Measurements from ENCODE around the gene DAP3. TPM values are rescaled to one million over a fixed set of nuclear protein-coding genes. Genes with fewer than 3 reads are reported as not detected.
"Not testable (repeated sequence)": the region's sequence is repeated elsewhere in the genome, so short reads cannot be mapped to it uniquely, and the experiment has no call there.

DAP3 gene
- total RNA-seq, 1 experiment from 2014 or later, result 165 TPM

- H3K4me1 Mint-ChIP-seq (ENCODE audit: low read depth, unreplicated experiment); CTCF ChIA-PET; H3K4me3 ChIP-seq (ENCODE audit: low read depth, low read length); H3K4me3 Mint-ChIP-seq (ENCODE audit: unreplicated experiment); POLR2A ChIA-PET; H3K27ac Mint-ChIP-seq (ENCODE audit: unreplicated experiment); H3K4me1 ChIP-seq; H3K27me3 ChIP-seq (replicated peaks; ENCODE audit: control insufficient read depth, insufficient read depth, low read length); intact Hi-C loops (cut with micrococcal nuclease; ENCODE audit: unreplicated experiment); DNase-seq; H3K9me3 Mint-ChIP-seq (ENCODE audit: unreplicated experiment); BruUV-seq (replicated peaks); H3K9me3 ChIP-seq; H3K27me3 Mint-ChIP-seq (ENCODE audit: insufficient read depth, unreplicated experiment); H3K36me3 ChIP-seq (ENCODE audit: control insufficient read depth, insufficient read depth, low read length): not testable (repeated sequence)
- peaks cover 51% of the 10 kb centered on the region for H3K36me3 Mint-ChIP-seq (ENCODE audit: insufficient read depth, unreplicated experiment)
Observed at GRCh38 chr1:155748141-155748540, 59.2 kb downstream of the DAP3 start.

- H3K9me3 Mint-ChIP-seq (ENCODE audit: unreplicated experiment); H3K27me3 ChIP-seq (replicated peaks; ENCODE audit: control insufficient read depth, insufficient read depth, low read length); H3K4me1 ChIP-seq; DNase-seq; H3K36me3 ChIP-seq (ENCODE audit: control insufficient read depth, insufficient read depth, low read length); H3K4me1 Mint-ChIP-seq (ENCODE audit: low read depth, unreplicated experiment); H3K27ac Mint-ChIP-seq (ENCODE audit: unreplicated experiment); CTCF ChIA-PET; H3K9me3 ChIP-seq; H3K27me3 Mint-ChIP-seq (ENCODE audit: insufficient read depth, unreplicated experiment); POLR2A ChIA-PET; BruUV-seq (replicated peaks); H3K4me3 ChIP-seq (ENCODE audit: low read depth, low read length); intact Hi-C loops (cut with micrococcal nuclease; ENCODE audit: unreplicated experiment); H3K4me3 Mint-ChIP-seq (ENCODE audit: unreplicated experiment): not testable (repeated sequence)
- H3K36me3 Mint-ChIP-seq (ENCODE audit: insufficient read depth, unreplicated experiment), result peaks cover 80% of the 10 kb centered on the region
Observed at GRCh38 chr1:155759017-155759416, 70.1 kb downstream of the DAP3 start.

GRCh38 chr1:155759966-155760630 is 71.2 kb downstream of the DAP3 start:
- POLR2A ChIA-PET, result interaction anchor here (1.0 kb wide), 1 partner anchor 1793 kb away, joined by 8 read pairs; the partner anchor contains the start of gene CREB3L4
- H3K27ac Mint-ChIP-seq (ENCODE audit: unreplicated experiment), result no peak overlapping the region
- CTCF ChIA-PET, result no interaction called here
- TF ChIP-seq CTCF (IDR thresholded peaks at IDR 0.05; ENCODE audit: insufficient read depth in 1 of 2, low read depth in 1 of 2, low read length in 1 of 2, severe bottlenecking in 1 of 2, unreplicated experiment in 1 of 2), result no peak
- DNase-seq, result no peak
- no peaks in the 10 kb centered on the region for H3K27me3 Mint-ChIP-seq (ENCODE audit: insufficient read depth, unreplicated experiment)
- H3K4me1 Mint-ChIP-seq (ENCODE audit: low read depth, unreplicated experiment), result no peaks in the 10 kb centered on the region
- no peak overlapping the region for H3K4me3 Mint-ChIP-seq (ENCODE audit: unreplicated experiment)
- H3K36me3 ChIP-seq (ENCODE audit: control insufficient read depth, insufficient read depth, low read length), result peaks cover 2% of the 10 kb centered on the region
- H3K36me3 Mint-ChIP-seq (ENCODE audit: insufficient read depth, unreplicated experiment), result peaks cover 81% of the 10 kb centered on the region
- no peak overlapping the region for H3K4me3 ChIP-seq (ENCODE audit: low read depth, low read length)
- H3K4me1 ChIP-seq, result no peaks in the 10 kb centered on the region
- no peaks in the 10 kb centered on the region for H3K9me3 Mint-ChIP-seq (ENCODE audit: unreplicated experiment)
- H3K27me3 ChIP-seq (replicated peaks; ENCODE audit: control insufficient read depth, insufficient read depth, low read length), result no peaks in the 10 kb centered on the region
- no peaks in the 10 kb centered on the region for H3K9me3 ChIP-seq
- intact Hi-C loops (cut with micrococcal nuclease; ENCODE audit: unreplicated experiment), result no loop called here
- BruUV-seq (replicated peaks), result no TSS peak

GRCh38 chr1:155760751-155761475 is 72.0 kb downstream of the DAP3 start:
- no peak for TF ChIP-seq CTCF (IDR thresholded peaks at IDR 0.05; ENCODE audit: insufficient read depth in 1 of 2, low read depth in 1 of 2, low read length in 1 of 2, severe bottlenecking in 1 of 2, unreplicated experiment in 1 of 2)
- Mint-ChIP-seq H3K4me3 (ENCODE audit: unreplicated experiment) (no peak overlapping the region), H3K36me3 (ENCODE audit: insufficient read depth, unreplicated experiment) (peaks cover 80% of the 10 kb centered on the region), H3K4me1 (ENCODE audit: low read depth, unreplicated experiment) (no peaks in the 10 kb centered on the region), H3K9me3 (ENCODE audit: unreplicated experiment) (no peaks in the 10 kb centered on the region), H3K27ac (ENCODE audit: unreplicated experiment) (no peak overlapping the region), H3K27me3 (ENCODE audit: insufficient read depth, unreplicated experiment) (no peaks in the 10 kb centered on the region)
- no peak for DNase-seq
- Histone ChIP-seq H3K27me3 (replicated peaks; ENCODE audit: control insufficient read depth, insufficient read depth, low read length) (no peaks in the 10 kb centered on the region), H3K4me3 (ENCODE audit: low read depth, low read length) (no peak overlapping the region), H3K9me3 (no peaks in the 10 kb centered on the region), H3K4me1 (no peaks in the 10 kb centered on the region), H3K36me3 (ENCODE audit: control insufficient read depth, insufficient read depth, low read length) (peaks cover 3% of the 10 kb centered on the region)
- no TSS peak for BruUV-seq (replicated peaks)
- ChIA-PET CTCF (interaction anchor here (0.6 kb wide), 1 partner anchor 222 kb away, joined by 3 read pairs; no protein-coding TSS in a partner anchor), POLR2A (interaction anchor here (1.0 kb wide), 1 partner anchor 1794 kb away, joined by 8 read pairs; the partner anchor contains the start of gene CREB3L4)
- intact Hi-C loops (cut with micrococcal nuclease; ENCODE audit: unreplicated experiment), result no loop called here
